Mesothelial cell of epicardium (in vitro differentiated cells): Measurements from ENCODE around the gene GSTK1. TPM values are rescaled to one million over a fixed set of nuclear protein-coding genes. Genes with fewer than 3 reads are reported as not detected.

Source experiments
- DNase-seq, 2 experiments: peaks; one replicate each; pipeline ENCODE4 v3.0.0; 2021; ENCODE audit warnings: low spot score in 2 of 2; ENCODE audit not compliant: unreplicated experiment in 2 of 2
- H3K27ac Mint-ChIP-seq: 2 replicates; pipeline ENCODE4 v1.8.0; 2021; ENCODE audit warnings: mixed read lengths
- H3K27me3 Mint-ChIP-seq: 2 replicates; pipeline ENCODE4 v1.8.0; 2021; ENCODE audit warnings: low read depth, mixed read lengths
- H3K36me3 Mint-ChIP-seq: 2 replicates; pipeline ENCODE4 v1.8.0; 2021; ENCODE audit warnings: mixed read lengths
- H3K4me1 Mint-ChIP-seq: 2 replicates; pipeline ENCODE4 v1.8.0; 2021; ENCODE audit warnings: mixed read lengths
- H3K4me3 Mint-ChIP-seq: 2 replicates; pipeline ENCODE4 v1.8.0; 2021; ENCODE audit warnings: mild to moderate bottlenecking, moderate library complexity, mixed read lengths
- H3K9me3 Mint-ChIP-seq: 2 replicates; pipeline ENCODE4 v1.8.0; 2021; ENCODE audit warnings: mixed read lengths
- CTCF ChIP-seq: fragments of 200-600 bp; sonication (generic); IDR thresholded peaks from one replicate; pipeline ENCODE4 v1.5.0; 2021; ENCODE audit warnings: antibody characterized with exemption; ENCODE audit not compliant: unreplicated experiment
- total RNA-seq: library from RNA; stranded (reverse); gene quantifications from 3 replicates; pipeline ENCODE4 v1.2.1, GENCODE V29; 2021

GSTK1 gene
- total RNA-seq, 1 donor from 2014 or later, result 86.7 TPM

GRCh38 chr7:143235561-143235960 is 27.7 kb upstream of the GSTK1 start:
- Mint-ChIP-seq H3K27ac (no peak overlapping the region), H3K4me3 (no peak overlapping the region), H3K9me3 (peaks cover 37% of the 10 kb centered on the region), H3K4me1 (peaks cover 6% of the 10 kb centered on the region), H3K36me3 (peaks cover 2% of the 10 kb centered on the region), H3K27me3 (no peaks in the 10 kb centered on the region)
- no peak for DNase-seq
- no peak for TF ChIP-seq CTCF

GRCh38 chr7:143236408-143236990 is 26.7 kb upstream of the GSTK1 start:
- no peak for DNase-seq
- H3K4me1 Mint-ChIP-seq, result peaks cover 11% of the 10 kb centered on the region
- H3K27me3 Mint-ChIP-seq, result no peaks in the 10 kb centered on the region
- peaks cover 37% of the 10 kb centered on the region for H3K9me3 Mint-ChIP-seq
- no peak for TF ChIP-seq CTCF
- H3K4me3 Mint-ChIP-seq, result no peak overlapping the region
- H3K27ac Mint-ChIP-seq, result no peak overlapping the region
- H3K36me3 Mint-ChIP-seq, result peaks cover 2% of the 10 kb centered on the region

- peaks cover 2% of the 10 kb centered on the region for H3K36me3 Mint-ChIP-seq
- peaks cover 11% of the 10 kb centered on the region for H3K4me1 Mint-ChIP-seq
- H3K27me3 Mint-ChIP-seq, result no peaks in the 10 kb centered on the region
- DNase-seq, result no peak
- peaks cover 37% of the 10 kb centered on the region for H3K9me3 Mint-ChIP-seq
- no peak for TF ChIP-seq CTCF
- H3K4me3 Mint-ChIP-seq, result no peak overlapping the region
- no peak overlapping the region for H3K27ac Mint-ChIP-seq
Observed at GRCh38 chr7:143237366-143237765, 25.9 kb upstream of the GSTK1 start.

- H3K4me1 Mint-ChIP-seq, result peaks cover 14% of the 10 kb centered on the region
- H3K9me3 Mint-ChIP-seq, result peaks cover 28% of the 10 kb centered on the region
- DNase-seq, result no peak
- H3K4me3 Mint-ChIP-seq, result no peak overlapping the region
- H3K36me3 Mint-ChIP-seq, result peaks cover 2% of the 10 kb centered on the region
- no peaks in the 10 kb centered on the region for H3K27me3 Mint-ChIP-seq
- H3K27ac Mint-ChIP-seq, result no peak overlapping the region
- TF ChIP-seq CTCF, result no peak
Observed at GRCh38 chr7:143238289-143238980, 24.8 kb upstream of the GSTK1 start.

GRCh38 chr7:143239813-143240212 is 23.4 kb upstream of the GSTK1 start:
- Mint-ChIP-seq H3K36me3 (peaks cover 2% of the 10 kb centered on the region), H3K27ac (peak overlapping the region; percentile 48), H3K4me1 (peaks cover 15% of the 10 kb centered on the region), H3K27me3 (no peaks in the 10 kb centered on the region), H3K9me3 (peaks cover 25% of the 10 kb centered on the region), H3K4me3 (no peak overlapping the region)
- no peak for DNase-seq
- no peak for TF ChIP-seq CTCF
